Measurements from ENCODE around the gene MUC4.

GRCh38 chr3:195766671-195767070 lies 45.1 kb downstream of the MUC4 start:
- TF ChIP-seq, protein P1, sequence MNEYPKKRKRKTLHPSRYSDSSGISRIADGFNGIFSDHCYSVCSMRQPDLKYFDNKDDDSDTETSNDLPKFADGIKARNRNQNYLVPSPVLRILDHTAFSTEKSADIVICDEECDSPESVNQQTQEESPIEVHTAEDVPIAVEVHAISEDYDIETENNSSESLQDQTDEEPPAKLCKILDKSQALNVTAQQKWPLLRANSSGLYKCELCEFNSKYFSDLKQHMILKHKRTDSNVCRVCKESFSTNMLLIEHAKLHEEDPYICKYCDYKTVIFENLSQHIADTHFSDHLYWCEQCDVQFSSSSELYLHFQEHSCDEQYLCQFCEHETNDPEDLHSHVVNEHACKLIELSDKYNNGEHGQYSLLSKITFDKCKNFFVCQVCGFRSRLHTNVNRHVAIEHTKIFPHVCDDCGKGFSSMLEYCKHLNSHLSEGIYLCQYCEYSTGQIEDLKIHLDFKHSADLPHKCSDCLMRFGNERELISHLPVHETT (CRISPR knock-in tag; conservative IDR thresholded peaks at IDR 0.05 in 1 of 2, IDR thresholded peaks at IDR 0.05 in 1 of 2), result no peak
- TF ChIP-seq, protein P2, sequence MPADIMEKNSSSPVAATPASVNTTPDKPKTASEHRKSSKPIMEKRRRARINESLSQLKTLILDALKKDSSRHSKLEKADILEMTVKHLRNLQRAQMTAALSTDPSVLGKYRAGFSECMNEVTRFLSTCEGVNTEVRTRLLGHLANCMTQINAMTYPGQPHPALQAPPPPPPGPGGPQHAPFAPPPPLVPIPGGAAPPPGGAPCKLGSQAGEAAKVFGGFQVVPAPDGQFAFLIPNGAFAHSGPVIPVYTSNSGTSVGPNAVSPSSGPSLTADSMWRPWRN (IDR thresholded peaks at IDR 0.05; ENCODE audit: low read depth), result no peak
- TF ChIP-seq, protein P3, sequence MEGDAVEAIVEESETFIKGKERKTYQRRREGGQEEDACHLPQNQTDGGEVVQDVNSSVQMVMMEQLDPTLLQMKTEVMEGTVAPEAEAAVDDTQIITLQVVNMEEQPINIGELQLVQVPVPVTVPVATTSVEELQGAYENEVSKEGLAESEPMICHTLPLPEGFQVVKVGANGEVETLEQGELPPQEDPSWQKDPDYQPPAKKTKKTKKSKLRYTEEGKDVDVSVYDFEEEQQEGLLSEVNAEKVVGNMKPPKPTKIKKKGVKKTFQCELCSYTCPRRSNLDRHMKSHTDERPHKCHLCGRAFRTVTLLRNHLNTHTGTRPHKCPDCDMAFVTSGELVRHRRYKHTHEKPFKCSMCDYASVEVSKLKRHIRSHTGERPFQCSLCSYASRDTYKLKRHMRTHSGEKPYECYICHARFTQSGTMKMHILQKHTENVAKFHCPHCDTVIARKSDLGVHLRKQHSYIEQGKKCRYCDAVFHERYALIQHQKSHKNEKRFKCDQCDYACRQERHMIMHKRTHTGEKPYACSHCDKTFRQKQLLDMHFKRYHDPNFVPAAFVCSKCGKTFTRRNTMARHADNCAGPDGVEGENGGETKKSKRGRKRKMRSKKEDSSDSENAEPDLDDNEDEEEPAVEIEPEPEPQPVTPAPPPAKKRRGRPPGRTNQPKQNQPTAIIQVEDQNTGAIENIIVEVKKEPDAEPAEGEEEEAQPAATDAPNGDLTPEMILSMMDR (IDR thresholded peaks at IDR 0.05 in 2 of 3, conservative IDR thresholded peaks at IDR 0.05 in 1 of 3; ENCODE audit: insufficient read depth in 2 of 3, low read depth in 1 of 3, low read length in 3 of 3), result no peak
- TF ChIP-seq MTA2 (IDR thresholded peaks at IDR 0.05; ENCODE audit: low read depth) (no peak), ZNF318 (IDR thresholded peaks at IDR 0.05; ENCODE audit: borderline replicate concordance in 1 of 2, low read depth in 1 of 2) (no peak), FOXM1 (IDR thresholded peaks at IDR 0.05; ENCODE audit: low read depth) (no peak), FOXM1 (CRISPR knock-in tag; IDR thresholded peaks at IDR 0.05; ENCODE audit: low read depth) (no peak), EZH2 (IDR thresholded peaks at IDR 0.05; ENCODE audit: borderline replicate concordance, low read depth, low read length) (no peak), CBX5 (IDR thresholded peaks at IDR 0.05; ENCODE audit: borderline replicate concordance, low read depth) (no peak), U2AF1 (optimal IDR thresholded peaks at IDR 0.05; ENCODE audit: low read depth, low read length) (no peak), ZNF121 (CRISPR knock-in tag; conservative IDR thresholded peaks at IDR 0.05) (no peak), ADNP (tag; IDR thresholded peaks at IDR 0.05) (no peak)

Data from K562 (cell line).